Common myeloid progenitor, CD34-positive (primary cell): ENCODE results near the gene ADRB1.

Experiments used
- CTCF ChIA-PET: fragments of 350-600 bp; sonication (Branson Sonifier 250); formaldehyde crosslinking; loops from one replicate; lab custom pipeline; 2021; ENCODE audit warnings: antibody characterized with exemption; lab: Charles Lee
- POLR2A ChIA-PET: fragments of 350-600 bp; sonication (Branson Sonifier 250); formaldehyde crosslinking; loops from one replicate; lab custom pipeline; 2021; ENCODE audit warnings: antibody characterized with exemption; lab: Charles Lee
- DNase-seq, 3 donors: peaks; one replicate each; pipeline versions ENCODE4 v3.0.0 to v3.0.0-alpha.2; 2013
- H3K27ac ChIP-seq, 2 experiments: 1 replicate in 1 of 2; 2 replicates in 1 of 2; pipeline ENCODE4 v1.7.0; 2013; ENCODE audit warnings: inconsistent platforms in 2 of 2, low read length in 2 of 2, mild to moderate bottlenecking in 2 of 2, low read depth in 1 of 2, moderate library complexity in 1 of 2; ENCODE audit not compliant: severe bottlenecking in 2 of 2, insufficient read depth in 1 of 2, poor library complexity in 1 of 2
- H3K27me3 ChIP-seq, 5 experiments: replicated peaks in 2 of 5; 1 replicate in 3 of 5; 2 replicates in 2 of 5; pipeline versions ENCODE4 v1.6.1 to v1.7.0; 2013; ENCODE audit warnings: low read length in 4 of 5, mild to moderate bottlenecking in 2 of 5, moderate library complexity in 2 of 5, inconsistent platforms in 1 of 5; ENCODE audit not compliant: insufficient read depth in 5 of 5, control insufficient read depth in 4 of 5
- H3K36me3 ChIP-seq, 4 experiments: 1 replicate in 2 of 4; 2 replicates in 2 of 4; pipeline versions ENCODE4 v1.6.1 to v1.7.0; 2013; ENCODE audit warnings: low read length in 3 of 4, control low read depth in 1 of 4, mild to moderate bottlenecking in 1 of 4; ENCODE audit not compliant: control insufficient read depth in 4 of 4, insufficient read depth in 4 of 4
- H3K4me1 ChIP-seq, 4 experiments: 1 replicate in 3 of 4; 2 replicates in 1 of 4; pipeline versions ENCODE4 v1.6.1 to v1.7.1; 2013; ENCODE audit warnings: low read length in 3 of 4, mild to moderate bottlenecking in 3 of 4, control low read depth in 1 of 4, inconsistent platforms in 1 of 4, moderate library complexity in 1 of 4; ENCODE audit not compliant: control insufficient read depth in 4 of 4, insufficient read depth in 4 of 4; ENCODE audit errors: control extremely low read depth in 1 of 4
- H3K4me3 ChIP-seq, 7 experiments: 1 replicate in 4 of 7; 2 replicates in 3 of 7; pipeline versions ENCODE4 v1.5.1 to v1.7.0; 2013; ENCODE audit warnings: mild to moderate bottlenecking in 7 of 7, low read length in 6 of 7, moderate library complexity in 6 of 7, inconsistent platforms in 2 of 7, low read depth in 2 of 7, control low read depth in 1 of 7; ENCODE audit not compliant: insufficient read depth in 4 of 7, control insufficient read depth in 1 of 7; ENCODE audit errors: extremely low read depth in 1 of 7
- H3K9me3 ChIP-seq, 5 experiments: 1 replicate in 4 of 5; 2 replicates in 1 of 5; pipeline versions ENCODE4 v1.6.1 to v1.7.1; 2013; ENCODE audit warnings: low read length in 4 of 5, mild to moderate bottlenecking in 2 of 5, inconsistent platforms in 1 of 5, low read depth in 1 of 5, moderate library complexity in 1 of 5; ENCODE audit not compliant: control insufficient read depth in 4 of 5, insufficient read depth in 2 of 5; ENCODE audit errors: control extremely low read depth in 1 of 5
- WGBS: methylation state at CpG from one replicate; pipeline ENCODE4 v1.1.5; 2013; ENCODE audit not compliant: insufficient coverage; 5-methylcytosine and 5-hydroxymethylcytosine counted together

The ADRB1 gene

DNA sequence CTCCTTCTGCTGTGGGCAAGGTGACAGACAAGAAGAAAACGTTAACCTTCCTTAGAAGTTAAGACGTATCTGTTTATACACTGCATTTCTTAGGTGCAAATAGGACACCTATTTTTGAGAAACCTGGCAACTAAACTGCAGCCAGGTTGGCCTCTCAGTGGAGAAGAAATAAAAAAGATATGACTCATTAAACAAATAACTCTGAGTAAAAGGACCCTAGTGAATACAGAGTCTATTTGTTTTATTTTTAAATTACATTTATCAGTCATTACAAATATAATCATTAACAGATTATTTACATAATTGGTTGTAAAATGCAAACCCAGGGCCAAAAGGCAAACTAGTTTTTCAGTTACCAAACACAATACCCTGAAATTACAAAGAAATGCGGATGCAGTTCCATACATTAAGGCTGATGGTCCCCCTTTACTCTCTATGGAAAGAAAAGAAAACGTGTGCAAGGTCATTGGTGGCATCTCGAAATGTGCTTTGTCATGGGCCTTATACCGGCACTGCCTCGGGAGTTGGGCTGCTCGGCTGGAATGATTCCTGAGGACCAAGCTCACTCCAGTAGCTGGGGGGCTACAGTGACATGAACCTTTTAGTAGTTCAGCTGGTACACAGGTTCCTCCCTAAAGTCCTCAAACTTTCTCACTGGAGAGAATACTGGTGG lies 38.4 kb downstream of the ADRB1 start:
- 97% methylated on average over 7 of the region's 8 CpGs for WGBS
- Histone ChIP-seq H3K36me3 (no peaks in the 10 kb centered on the region), H3K27ac (no peak overlapping the region), H3K4me3 (no peak overlapping the region), H3K9me3 (no peaks in the 10 kb centered on the region), H3K27me3 (no peaks in the 10 kb centered on the region), H3K4me1 (peaks cover 0 to 4% (median 1%) of the 10 kb centered on the region in 4 experiments)
- ChIA-PET POLR2A (no interaction called here), CTCF (interaction anchor here (0.7 to 3.9 kb wide), 5 partner anchors 10 to 82 kb away, joined by 3 to 11 read pairs (median 3); no protein-coding TSS in a partner anchor)
- no peak for DNase-seq

DNA sequence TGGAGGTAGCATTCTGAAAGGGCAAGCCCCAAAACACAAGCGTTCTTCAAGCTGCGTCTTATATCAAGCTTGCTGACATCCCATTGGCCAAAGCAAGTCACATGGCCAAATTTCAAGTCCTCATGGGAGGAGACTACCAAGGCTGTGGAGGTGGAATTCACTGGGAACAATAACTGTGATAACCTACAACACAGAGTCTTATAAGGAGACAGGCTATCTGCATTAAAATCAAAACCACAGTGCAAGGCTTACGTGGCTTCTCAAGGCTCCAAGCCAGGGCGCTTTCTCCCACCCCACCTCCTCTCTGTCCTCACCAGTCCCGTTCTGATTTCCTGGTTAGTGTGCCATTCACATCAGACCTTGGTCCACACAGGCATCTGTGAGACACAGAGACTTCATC lies 39.4 kb downstream of the ADRB1 start:
- peak in 1 of 3 donors; percentile 44 for DNase-seq
- 73% methylated on average over 4 of the region's 5 CpGs for WGBS
- H3K4me1 ChIP-seq: peaks cover 0 to 4% (median 1%) of the 10 kb centered on the region in 4 experiments

DNA sequence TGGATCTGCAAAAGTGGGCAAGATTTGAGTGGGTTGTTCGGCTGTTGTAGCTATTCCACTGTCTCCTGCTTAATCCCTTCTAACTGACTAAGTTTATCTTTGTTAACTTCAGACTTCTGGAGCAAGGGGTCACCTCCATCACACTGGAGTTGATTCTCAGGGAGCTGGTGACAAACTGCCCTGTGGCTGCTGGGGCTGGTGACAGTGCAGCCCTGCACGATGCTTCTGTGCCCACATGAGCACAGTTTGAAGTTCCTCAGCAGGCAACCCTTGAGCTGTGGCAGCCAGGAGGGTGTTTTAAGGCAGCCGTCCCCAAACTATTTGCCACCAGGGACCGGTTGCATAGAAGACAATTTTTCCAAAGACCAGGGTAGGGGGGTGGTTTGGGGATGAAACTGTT lies 40.5 kb downstream of the ADRB1 start:
- no peak overlapping the region for H3K27ac ChIP-seq
- DNase-seq: peak in 2 of 3 donors; percentile 43 to 68
- no peaks in the 10 kb centered on the region for H3K36me3 ChIP-seq
- 98% methylated on average over 3 of the region's 4 CpGs for WGBS
- ChIA-PET POLR2A (no interaction called here), CTCF (interaction anchor here (3.9 kb wide), 1 partner anchor 18 kb away, joined by 11 read pairs; no protein-coding TSS in a partner anchor)
- no peaks in the 10 kb centered on the region for H3K9me3 ChIP-seq
- peaks cover 0 to 2% (median 0%) of the 10 kb centered on the region in 4 experiments for H3K4me1 ChIP-seq
- H3K27me3 ChIP-seq: no peaks in the 10 kb centered on the region
- no peak overlapping the region for H3K4me3 ChIP-seq

More for the DNA sequence above, 39.4 kb downstream of the ADRB1 start:
- CTCF ChIA-PET: interaction anchor here (1.0 to 3.9 kb wide), 5 partner anchors 11 to 77 kb away, joined by 3 to 11 read pairs (median 4); no protein-coding TSS in a partner anchor
- Histone ChIP-seq H3K27ac (no peak overlapping the region), H3K36me3 (no peaks in the 10 kb centered on the region), H3K27me3 (no peaks in the 10 kb centered on the region), H3K4me3 (no peak overlapping the region), H3K9me3 (no peaks in the 10 kb centered on the region)
- POLR2A ChIA-PET: no interaction called here

DNA sequence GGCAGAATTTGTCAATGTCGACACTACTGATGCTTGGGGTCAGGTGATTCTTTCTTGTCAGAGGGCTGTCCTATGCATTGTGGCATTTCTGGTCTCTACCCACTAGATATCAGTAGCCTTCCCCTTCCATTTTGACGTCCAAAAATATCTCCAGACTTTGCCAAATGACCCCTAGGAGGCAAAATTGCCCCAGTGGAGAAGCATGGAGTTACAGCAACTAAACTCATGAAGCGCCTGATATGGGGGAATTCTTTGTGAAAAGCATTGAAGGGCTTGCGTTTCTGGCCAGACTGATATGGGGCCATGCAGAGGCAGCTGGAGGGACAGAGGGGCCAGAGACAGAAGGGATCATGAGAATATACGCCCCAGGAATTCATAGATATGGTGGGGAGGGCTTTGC lies 43.6 kb downstream of the ADRB1 start:
- Histone ChIP-seq H3K27ac (no peak overlapping the region), H3K36me3 (peaks cover 0 to 2% (median 0%) of the 10 kb centered on the region in 4 experiments), H3K4me3 (no peak overlapping the region), H3K4me1 (peaks cover 0 to 2% (median 0%) of the 10 kb centered on the region in 4 experiments), H3K27me3 (no peaks in the 10 kb centered on the region), H3K9me3 (no peaks in the 10 kb centered on the region)
- POLR2A ChIA-PET: interaction anchor here (0.6 kb wide), 1 partner anchor 40 kb away, joined by 3 read pairs; no protein-coding TSS in a partner anchor
- peak in 1 of 3 donors; percentile 21 for DNase-seq
- CTCF ChIA-PET: interaction anchor here (0.8 to 2.3 kb wide), 5 partner anchors 9 to 215 kb away, joined by 3 to 8 read pairs (median 3); no protein-coding TSS in a partner anchor
- 100% methylated on average over 4 of the region's 5 CpGs for WGBS

DNA sequence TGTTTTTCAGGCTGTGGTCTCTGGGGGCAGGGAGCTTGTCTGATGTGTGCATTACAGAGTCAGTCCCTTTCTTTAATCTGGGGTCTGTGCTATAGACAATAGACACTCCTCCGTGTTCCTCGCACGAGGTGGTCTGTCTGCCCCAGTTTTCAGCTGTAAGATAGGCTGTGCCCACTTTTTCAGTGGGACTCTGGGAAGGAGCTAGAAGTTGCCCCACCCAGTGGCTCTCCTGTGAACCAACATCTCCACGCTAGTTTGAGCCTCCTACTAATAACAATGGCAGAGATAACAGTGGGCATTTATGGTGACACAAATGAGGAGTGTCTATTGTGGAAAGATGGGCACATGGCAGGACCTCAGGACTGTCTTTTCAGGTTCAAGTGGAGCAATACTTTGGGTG lies 44.0 kb downstream of the ADRB1 start:
- Histone ChIP-seq H3K27me3 (no peaks in the 10 kb centered on the region), H3K4me1 (peaks cover 0 to 2% (median 0%) of the 10 kb centered on the region in 4 experiments), H3K9me3 (no peaks in the 10 kb centered on the region), H3K27ac (no peak overlapping the region), H3K4me3 (no peak overlapping the region), H3K36me3 (peaks cover 0 to 2% (median 0%) of the 10 kb centered on the region in 4 experiments)
- no peak for DNase-seq
- ChIA-PET CTCF (interaction anchor here (0.7 to 2.3 kb wide), 5 partner anchors 9 to 215 kb away, joined by 3 to 8 read pairs (median 3); no protein-coding TSS in a partner anchor), POLR2A (interaction anchor here (0.6 kb wide), 1 partner anchor 40 kb away, joined by 3 read pairs; no protein-coding TSS in a partner anchor)
- 91% methylated on average over 3 of the region's 4 CpGs for WGBS

DNA sequence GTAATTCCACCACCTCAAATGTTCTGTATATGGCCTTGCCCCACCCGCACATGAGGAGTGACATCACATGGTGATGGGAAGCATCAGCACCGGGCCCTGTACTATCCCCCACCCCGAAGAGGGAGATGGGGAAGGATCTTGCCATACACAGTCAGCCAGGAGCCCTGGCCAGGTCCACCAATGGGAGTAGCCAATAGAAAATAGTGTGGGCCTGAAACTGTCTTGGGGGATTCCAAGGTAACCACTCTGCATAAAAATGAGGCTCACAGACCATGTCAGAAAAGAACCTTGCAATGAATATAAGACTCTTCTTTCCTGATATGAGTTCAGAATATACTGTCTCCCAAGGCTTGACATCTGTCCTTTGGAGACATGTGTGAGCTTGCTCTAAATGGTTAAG lies 51.1 kb downstream of the ADRB1 start:
- DNase-seq: no peak
- Histone ChIP-seq H3K9me3 (peaks cover 0 to 9% (median 3%) of the 10 kb centered on the region in 5 experiments), H3K27ac (no peak overlapping the region), H3K4me1 (peaks cover 15 to 39% (median 28%) of the 10 kb centered on the region in 4 experiments), H3K4me3 (no peak overlapping the region), H3K27me3 (no peaks in the 10 kb centered on the region), H3K36me3 (peaks cover 0 to 2% (median 0%) of the 10 kb centered on the region in 4 experiments)
- 100% methylated on average over 2 of the region's 3 CpGs for WGBS
- ChIA-PET POLR2A (no interaction called here), CTCF (interaction anchor here (1.5 kb wide), 1 partner anchor 101 kb away, joined by 4 read pairs; no protein-coding TSS in a partner anchor)
